ENCODE data around the gene MBD4.

- TF ChIP-seq EP300 (IDR thresholded peaks at IDR 0.05) (no peak), POLR2A (IDR thresholded peaks at IDR 0.05) (no peak), CTCF (IDR thresholded peaks at IDR 0.05) (no peak)
Measured at GRCh38 chr3:129424185-129424841, 15.4 kb downstream of the MBD4 start.
